Sigmoid colon (tissue), 4 donors: Measurements from ENCODE around the gene PCDHGA5.

Source experiments
- CTCF ChIP-seq, 4 experiments: fragments of 450-650 bp in 3 of 4; fragments of 200-600 bp in 1 of 4; IDR thresholded peaks; one replicate each; pipeline ENCODE4 v1.5.1; 2016 to 2019; ENCODE audit warnings: antibody characterized with exemption in 4 of 4, mild to moderate bottlenecking in 3 of 4, moderate library complexity in 2 of 4
- POLR2A ChIP-seq, 2 donors: fragments of 450-650 bp; IDR thresholded peaks; one replicate each; pipeline ENCODE4 v1.6.1; 2016; ENCODE audit warnings: antibody characterized with exemption in 2 of 2, mild to moderate bottlenecking in 2 of 2, moderate library complexity in 2 of 2
- POLR2AphosphoS5 ChIP-seq, 4 donors: sonication (generic); formaldehyde crosslinking; IDR thresholded peaks; one replicate each; pipeline ENCODE4 v1.6.1; 2017; ENCODE audit warnings: antibody characterized with exemption in 4 of 4

- TF ChIP-seq CTCF (IDR thresholded peaks at IDR 0.05) (peak; percentile 26 to 73 (median 58)), POLR2A (IDR thresholded peaks at IDR 0.05) (peak; percentile 81 to 86), POLR2AphosphoS5 (IDR thresholded peaks at IDR 0.05) (peak; percentile 96 to 98 (median 96))
Observed at GRCh38 chr5:141320225-141321169, 43.5 kb upstream of the PCDHGA5 start, which contains the start of gene TAF7.
